ENCODE measurements around the gene HMGN2.

DNA sequence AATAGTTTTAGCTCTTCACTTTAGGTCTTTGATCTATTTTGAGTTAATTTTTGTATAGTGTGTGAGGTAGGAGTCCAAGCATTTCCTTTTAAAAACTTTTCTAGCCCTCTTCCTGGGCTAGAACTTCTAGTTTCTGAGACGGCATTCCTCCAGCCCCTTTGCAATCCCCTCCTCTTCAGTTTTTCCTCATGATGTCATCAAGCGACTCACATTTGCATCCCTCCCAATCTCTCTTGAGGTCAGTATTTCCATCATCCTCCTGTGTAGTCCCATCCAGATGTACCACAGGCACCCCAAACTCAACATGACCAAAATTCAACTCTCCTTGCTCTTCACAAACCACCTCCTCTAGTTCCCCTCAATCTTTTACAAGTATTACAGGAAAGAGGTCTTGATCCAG lies 10.7 kb downstream of the HMGN2 start:
- TF ChIP-seq, protein P1, sequence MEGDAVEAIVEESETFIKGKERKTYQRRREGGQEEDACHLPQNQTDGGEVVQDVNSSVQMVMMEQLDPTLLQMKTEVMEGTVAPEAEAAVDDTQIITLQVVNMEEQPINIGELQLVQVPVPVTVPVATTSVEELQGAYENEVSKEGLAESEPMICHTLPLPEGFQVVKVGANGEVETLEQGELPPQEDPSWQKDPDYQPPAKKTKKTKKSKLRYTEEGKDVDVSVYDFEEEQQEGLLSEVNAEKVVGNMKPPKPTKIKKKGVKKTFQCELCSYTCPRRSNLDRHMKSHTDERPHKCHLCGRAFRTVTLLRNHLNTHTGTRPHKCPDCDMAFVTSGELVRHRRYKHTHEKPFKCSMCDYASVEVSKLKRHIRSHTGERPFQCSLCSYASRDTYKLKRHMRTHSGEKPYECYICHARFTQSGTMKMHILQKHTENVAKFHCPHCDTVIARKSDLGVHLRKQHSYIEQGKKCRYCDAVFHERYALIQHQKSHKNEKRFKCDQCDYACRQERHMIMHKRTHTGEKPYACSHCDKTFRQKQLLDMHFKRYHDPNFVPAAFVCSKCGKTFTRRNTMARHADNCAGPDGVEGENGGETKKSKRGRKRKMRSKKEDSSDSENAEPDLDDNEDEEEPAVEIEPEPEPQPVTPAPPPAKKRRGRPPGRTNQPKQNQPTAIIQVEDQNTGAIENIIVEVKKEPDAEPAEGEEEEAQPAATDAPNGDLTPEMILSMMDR (IDR thresholded peaks at IDR 0.05), result no peak
- no peak for TF ChIP-seq POLR2AphosphoS5 (IDR thresholded peaks at IDR 0.05)

Data from suprapubic skin (tissue), 3 donors.